Neural progenitor cell (in vitro differentiated cells): ENCODE results near the gene SHISA5. TPM values are rescaled to one million over a fixed set of nuclear protein-coding genes. Genes with fewer than 3 reads are reported as not detected.

Experiments used
- DNase-seq: peaks from one replicate; pipeline ENCODE4 v3.0.0-alpha.2; 2016; ENCODE audit warnings: low spot score
- H2AFZ ChIP-seq: fragments of 200-600 bp; sonication (generic); replicated peaks from 2 replicates; pipeline ENCODE4 v1.6.1; 2016; ENCODE audit warnings: antibody characterized with exemption
- H3F3A ChIP-seq: fragments of 200-600 bp; sonication (generic); 2 replicates; pipeline ENCODE4 v1.6.1; 2016; ENCODE audit warnings: antibody characterized with exemption, low read depth
- H3K27ac ChIP-seq: fragments of 200-600 bp; sonication (generic); 2 replicates; pipeline ENCODE4 v1.5.1; 2016; ENCODE audit warnings: mild to moderate bottlenecking
- H3K27me3 ChIP-seq: fragments of 200-600 bp; sonication (generic); 2 replicates; pipeline ENCODE4 v1.6.1; 2016; ENCODE audit warnings: mild to moderate bottlenecking, moderate library complexity
- H3K36me3 ChIP-seq: fragments of 200-600 bp; sonication (generic); 2 replicates; pipeline ENCODE4 v1.5.1; 2016
- H3K4me1 ChIP-seq: fragments of 200-600 bp; sonication (generic); 2 replicates; pipeline ENCODE4 v1.6.1; 2016; ENCODE audit warnings: mixed run types
- H3K4me2 ChIP-seq: fragments of 200-600 bp; sonication (generic); 2 replicates; pipeline ENCODE4 v1.6.1; 2016
- H3K4me3 ChIP-seq: fragments of 200-600 bp; sonication (generic); 2 replicates; pipeline ENCODE4 v1.5.1; 2016
- H3K79me2 ChIP-seq: fragments of 200-600 bp; sonication (generic); 2 replicates; pipeline ENCODE4 v1.6.1; 2016; ENCODE audit warnings: low read depth
- H3K9ac ChIP-seq: fragments of 200-600 bp; sonication (generic); 2 replicates; pipeline ENCODE4 v1.6.1; 2016
- H3K9me3 ChIP-seq: fragments of 200-600 bp; sonication (generic); 2 replicates; pipeline ENCODE4 v1.5.1; 2016; ENCODE audit warnings: low read depth
- H4K20me1 ChIP-seq: fragments of 200-600 bp; sonication (generic); 2 replicates; pipeline ENCODE4 v1.6.1; 2016; ENCODE audit warnings: low read depth
- H3K27ac Mint-ChIP-seq: 3 replicates; pipeline ENCODE4 v1.8.0; 2021; ENCODE audit warnings: mixed read lengths
- H3K27me3 Mint-ChIP-seq: 2 replicates; pipeline ENCODE4 v1.8.0; 2022; ENCODE audit warnings: low read depth, mild to moderate bottlenecking, inconsistent platforms, moderate library complexity, mixed read lengths; ENCODE audit not compliant: insufficient read depth
- H3K36me3 Mint-ChIP-seq: 3 replicates; pipeline ENCODE4 v1.8.0; 2021; ENCODE audit warnings: mixed read lengths
- H3K4me1 Mint-ChIP-seq: 3 replicates; pipeline ENCODE4 v1.8.0; 2021; ENCODE audit warnings: mixed read lengths
- H3K4me3 Mint-ChIP-seq: 3 replicates; pipeline ENCODE4 v1.8.0; 2021; ENCODE audit warnings: mild to moderate bottlenecking, moderate library complexity, mixed read lengths
- H3K9me3 Mint-ChIP-seq: 3 replicates; pipeline ENCODE4 v1.8.0; 2020; ENCODE audit warnings: mixed read lengths
- CTCF ChIP-seq: fragments of 200-600 bp; sonication (generic); IDR thresholded peaks from 2 replicates; pipeline ENCODE4 v1.5.1; 2017; ENCODE audit warnings: antibody characterized with exemption, mild to moderate bottlenecking
- EZH2 ChIP-seq: fragments of 200-600 bp; sonication (generic); IDR thresholded peaks from 2 replicates; pipeline ENCODE4 v1.6.1; 2017; ENCODE audit warnings: antibody characterized with exemption, mild to moderate bottlenecking, moderate library complexity
- EZH2phosphoT487 ChIP-seq: fragments of 200-600 bp; sonication (generic); IDR thresholded peaks from 2 replicates; pipeline ENCODE4 v1.6.1; 2017; ENCODE audit warnings: antibody characterized with exemption
- total RNA-seq: library from RNA; depleted of rRNA; stranded (reverse); fragments of >200 nt; gene quantifications from 2 replicates; pipeline ENCODE4 v1.2.3, GENCODE V29; 2015; ENCODE audit warnings: low replicate concordance

Gene SHISA5
- total RNA-seq, 1 donor from 2014 or later = 54.8 TPM

DNA sequence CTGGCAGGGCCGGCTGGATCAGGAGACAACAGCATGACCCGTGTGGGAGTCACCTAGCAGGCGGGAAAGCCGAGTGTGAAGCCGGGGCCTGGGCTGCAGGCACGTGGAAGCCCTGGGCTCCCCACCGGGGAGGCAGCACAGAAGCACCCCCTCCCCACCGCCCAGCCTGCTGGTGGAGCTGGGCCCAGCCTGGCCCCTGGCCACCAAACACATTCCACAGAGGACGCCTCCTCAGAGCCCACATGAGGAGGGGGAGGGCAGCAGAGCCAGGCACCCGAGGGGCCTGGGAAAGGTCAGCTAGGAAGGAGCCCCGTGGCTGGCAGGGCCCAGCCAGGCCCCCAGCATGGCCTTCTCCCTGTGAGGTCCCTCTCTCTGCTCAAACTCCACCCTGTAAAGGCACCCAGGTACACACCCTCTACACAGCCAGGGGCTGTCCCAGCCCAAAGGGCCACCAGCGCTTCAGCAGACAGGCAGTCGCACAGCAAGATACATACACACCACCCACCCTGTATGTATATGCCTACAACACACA, 78.6 kb downstream of the SHISA5 start:
- Mint-ChIP-seq H3K4me1 (peaks cover 33% of the 10 kb centered on the region), H3K4me3 (peak overlapping the region; percentile 9), H3K27ac (peak overlapping the region; percentile 51), H3K36me3 (peaks cover 10% of the 10 kb centered on the region), H3K9me3 (no peaks in the 10 kb centered on the region), H3K27me3 (no peaks in the 10 kb centered on the region)
- Histone ChIP-seq H3K27me3 (no peaks in the 10 kb centered on the region), H3K9ac (no peak overlapping the region), H3K4me2 (no peak overlapping the region), H2AFZ (no peak overlapping the region), H3K4me1 (peaks cover 22% of the 10 kb centered on the region), H3K36me3 (no peaks in the 10 kb centered on the region), H3K79me2 (peaks cover 89% of the 10 kb centered on the region), H3K9me3 (no peaks in the 10 kb centered on the region), H3F3A (peaks cover 8% of the 10 kb centered on the region), H4K20me1 (peaks cover 82% of the 10 kb centered on the region), H3K4me3 (no peak overlapping the region), H3K27ac (no peak overlapping the region)
- TF ChIP-seq CTCF (no peak), EZH2 (no peak), EZH2phosphoT487 (no peak)
- no peak for DNase-seq

GRCh38 chr3:48423883-48424695, 79.9 kb downstream of the SHISA5 start:
- no peaks in the 10 kb centered on the region for H3K27me3 Mint-ChIP-seq
- peaks cover 19% of the 10 kb centered on the region for H3K4me1 ChIP-seq
- no peak overlapping the region for H2AFZ ChIP-seq
- no peak overlapping the region for H3K9ac ChIP-seq
- peaks cover 10% of the 10 kb centered on the region for H3K36me3 Mint-ChIP-seq
- no peaks in the 10 kb centered on the region for H3K27me3 ChIP-seq
- H3K9me3 Mint-ChIP-seq = no peaks in the 10 kb centered on the region
- no peaks in the 10 kb centered on the region for H3K36me3 ChIP-seq
- H3K4me1 Mint-ChIP-seq = peaks cover 31% of the 10 kb centered on the region
- no peaks in the 10 kb centered on the region for H3F3A ChIP-seq
- H3K27ac Mint-ChIP-seq = peak overlapping the region; percentile 50
- H3K4me2 ChIP-seq = no peak overlapping the region
- H3K4me3 ChIP-seq = no peak overlapping the region
- H3K79me2 ChIP-seq = peaks cover 77% of the 10 kb centered on the region
- no peak for DNase-seq
- no peak overlapping the region for H3K4me3 Mint-ChIP-seq
- H3K9me3 ChIP-seq = no peaks in the 10 kb centered on the region
- no peak overlapping the region for H3K27ac ChIP-seq
- peaks cover 88% of the 10 kb centered on the region for H4K20me1 ChIP-seq
- no peak for TF ChIP-seq EZH2phosphoT487
- TF ChIP-seq EZH2 = no peak
- no peak for TF ChIP-seq CTCF

DNA sequence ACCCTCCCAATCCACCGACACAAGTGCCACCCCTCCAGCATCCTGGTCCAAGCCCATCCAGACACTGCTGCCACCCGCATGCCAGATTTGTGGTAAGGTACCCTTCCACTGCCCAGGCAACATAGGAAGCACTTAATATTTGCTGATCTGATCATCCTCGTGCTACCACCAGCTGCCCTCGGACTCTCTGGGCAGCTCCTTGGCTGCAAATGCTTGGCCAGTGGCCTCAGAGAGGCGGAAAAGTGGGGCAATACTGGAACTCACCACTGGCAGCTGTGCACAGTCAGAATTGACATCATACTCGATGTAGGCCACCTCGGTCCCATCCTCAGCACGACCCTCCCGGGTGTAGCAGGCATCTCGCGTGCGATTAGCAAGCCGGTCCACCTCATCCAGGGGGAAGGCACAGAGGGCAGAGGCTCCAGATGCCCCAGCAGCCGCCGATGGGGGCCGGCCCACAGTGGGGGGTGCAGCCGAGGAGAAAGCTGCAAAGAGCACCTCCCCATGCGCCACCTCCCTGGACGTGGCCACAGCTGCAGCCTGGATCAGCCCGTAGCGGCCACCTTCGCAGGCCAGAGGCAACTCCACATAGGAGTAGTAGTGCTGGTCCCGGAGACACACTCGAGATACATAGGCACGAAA, 80.6 kb downstream of the SHISA5 start:
- Histone ChIP-seq H3K79me2 (peaks cover 70% of the 10 kb centered on the region), H3F3A (no peaks in the 10 kb centered on the region), H3K27me3 (no peaks in the 10 kb centered on the region), H3K27ac (no peak overlapping the region), H3K9me3 (no peaks in the 10 kb centered on the region), H3K4me3 (no peak overlapping the region), H3K36me3 (no peaks in the 10 kb centered on the region), H3K4me2 (no peak overlapping the region), H3K9ac (no peak overlapping the region), H3K4me1 (peaks cover 19% of the 10 kb centered on the region), H4K20me1 (peaks cover 90% of the 10 kb centered on the region), H2AFZ (no peak overlapping the region)
- Mint-ChIP-seq H3K36me3 (peaks cover 10% of the 10 kb centered on the region), H3K27ac (peak overlapping the region; percentile 72), H3K9me3 (no peaks in the 10 kb centered on the region), H3K4me1 (peaks cover 29% of the 10 kb centered on the region), H3K4me3 (peak overlapping the region; percentile 2), H3K27me3 (no peaks in the 10 kb centered on the region)
- DNase-seq = no peak
- no peak for TF ChIP-seq EZH2phosphoT487
- TF ChIP-seq EZH2 = no peak
- TF ChIP-seq CTCF = no peak
